ENCODE measurements around the gene FAM98A. TPM values are rescaled to one million over a fixed set of nuclear protein-coding genes. Genes with fewer than 3 reads are reported as not detected.

FAM98A gene
- total RNA-seq, result 10 to 100 TPM; 21.4 to 59.9 (median 30.8) TPM

DNA sequence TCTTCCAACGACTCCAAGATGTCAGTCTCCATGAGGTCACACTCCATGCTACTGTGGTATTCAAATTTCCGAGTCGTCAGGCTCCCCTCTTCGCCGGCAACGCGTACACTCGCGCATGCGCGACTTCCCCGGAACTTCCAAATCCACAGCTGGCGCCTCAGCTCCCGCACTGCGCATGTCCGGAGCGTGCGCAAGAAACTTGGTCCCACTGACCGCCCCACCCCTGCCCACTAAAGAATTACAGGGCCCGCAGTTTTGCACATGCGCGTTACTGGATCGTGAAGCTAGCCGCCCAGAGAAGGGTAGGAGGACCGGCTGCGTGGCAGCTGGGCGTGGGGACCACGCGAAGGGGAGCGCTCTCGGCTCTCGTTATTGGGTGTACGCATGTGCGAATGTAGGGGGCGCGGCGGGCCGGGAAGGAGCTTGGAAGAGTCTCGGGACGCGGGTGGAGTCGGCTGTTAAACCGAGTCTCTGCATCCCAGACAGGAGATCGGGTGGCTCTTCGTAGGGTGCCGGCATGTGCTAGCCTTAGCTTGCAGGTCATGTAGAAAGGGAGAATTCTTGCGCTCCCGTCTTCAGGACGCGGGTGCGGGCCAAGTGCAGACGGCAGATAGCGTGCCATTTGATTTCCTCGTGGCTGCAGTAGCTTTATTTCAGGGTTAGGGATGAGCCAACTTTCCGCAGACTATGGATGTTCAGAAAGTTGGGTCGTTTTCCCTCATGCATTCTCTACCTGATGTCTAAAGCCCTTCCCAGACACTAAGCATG is at the start of gene FAM98A:
Gene FAM98A, minus strand, starts transcription at position 125 of the 768 bp plus-strand sequence. Its CDS starts 78 bp downstream, at position 47.
- peaks cover 29% of the 10 kb centered on the region for H3K4me1 ChIP-seq
- H3K27me3 ChIP-seq, result no peaks in the 10 kb centered on the region
- peak within 1 kb of the TSS; percentile 68 for H3K4me3 ChIP-seq
- WGBS, result 0% methylated on average over 11 of the region's 56 CpGs
- H3K9me3 ChIP-seq, result no peaks in the 10 kb centered on the region
- TF ChIP-seq POLR2AphosphoS5 (IDR thresholded peaks at IDR 0.05) (no peak), POLR2A (IDR thresholded peaks at IDR 0.05) (no peak), EP300 (IDR thresholded peaks at IDR 0.05) (no peak), CTCF (IDR thresholded peaks at IDR 0.05) (no peak)
- DNase-seq (ENCODE audit: low spot score in 2 of 2), result peak; percentile 98 to 99
- H3K27ac ChIP-seq, result peak within 1 kb of the TSS; percentile 66
- peaks cover 3% of the 10 kb centered on the region for H3K36me3 ChIP-seq

GRCh38 chr2:33645861-33646260 is 46.8 kb upstream of the FAM98A start:
- TF ChIP-seq POLR2A (IDR thresholded peaks at IDR 0.05) (no peak), CTCF (IDR thresholded peaks at IDR 0.05) (no peak), POLR2AphosphoS5 (IDR thresholded peaks at IDR 0.05) (no peak), EP300 (IDR thresholded peaks at IDR 0.05) (no peak)
- H3K9me3 ChIP-seq, result peaks cover 5% of the 10 kb centered on the region
- no peaks in the 10 kb centered on the region for H3K27me3 ChIP-seq
- no peaks in the 10 kb centered on the region for H3K36me3 ChIP-seq
- no peaks in the 10 kb centered on the region for H3K4me1 ChIP-seq
- H3K27ac ChIP-seq, result no peak overlapping the region
- H3K4me3 ChIP-seq, result no peak overlapping the region
- no peak for DNase-seq (ENCODE audit: low spot score in 2 of 2)
- WGBS, result 60% methylated on average over 1 of the region's 1 CpG

DNA sequence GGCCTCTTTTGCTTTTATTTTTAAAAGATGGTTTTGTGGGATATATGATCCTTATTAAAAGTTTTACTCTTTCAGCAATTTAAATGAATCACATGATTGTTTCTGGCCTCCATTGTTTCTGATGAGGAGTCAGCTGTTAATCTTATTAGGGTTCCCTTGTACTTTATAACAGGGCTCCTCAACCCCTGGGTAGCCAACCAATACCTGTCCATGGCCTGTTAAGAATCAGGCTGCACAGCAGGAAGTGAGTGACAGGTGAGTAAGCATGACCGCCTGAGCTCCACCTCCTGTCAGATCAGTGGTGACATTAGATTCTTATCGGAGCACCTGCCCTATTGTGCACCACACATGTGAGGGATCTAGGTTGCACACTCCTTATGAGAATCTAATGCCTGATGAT is 45.1 kb upstream of the FAM98A start:
- H3K9me3 ChIP-seq, result peaks cover 5% of the 10 kb centered on the region
- 91% methylated on average over 2 of the region's 2 CpGs for WGBS

GRCh38 chr2:33636001-33636400 is 36.9 kb upstream of the FAM98A start:
- no peaks in the 10 kb centered on the region for H3K27me3 ChIP-seq
- H3K27ac ChIP-seq, result no peak overlapping the region
- no peaks in the 10 kb centered on the region for H3K36me3 ChIP-seq
- DNase-seq (ENCODE audit: low spot score in 2 of 2), result no peak
- no peaks in the 10 kb centered on the region for H3K4me1 ChIP-seq
- H3K9me3 ChIP-seq, result no peaks in the 10 kb centered on the region
- TF ChIP-seq POLR2A (IDR thresholded peaks at IDR 0.05) (no peak), CTCF (IDR thresholded peaks at IDR 0.05) (no peak), POLR2AphosphoS5 (IDR thresholded peaks at IDR 0.05) (no peak), EP300 (IDR thresholded peaks at IDR 0.05) (no peak)
- no peak overlapping the region for H3K4me3 ChIP-seq
- 50% methylated on average over 1 of the region's 1 CpG for WGBS

More for the DNA sequence above, 45.1 kb upstream of the FAM98A start:
- Histone ChIP-seq H3K4me1 (no peaks in the 10 kb centered on the region), H3K36me3 (no peaks in the 10 kb centered on the region), H3K27ac (no peak overlapping the region), H3K4me3 (no peak overlapping the region), H3K27me3 (no peaks in the 10 kb centered on the region)
- no peak for DNase-seq (ENCODE audit: low spot score in 2 of 2)
- TF ChIP-seq EP300 (IDR thresholded peaks at IDR 0.05), result no peak
- no peak for TF ChIP-seq POLR2AphosphoS5 (IDR thresholded peaks at IDR 0.05)
- TF ChIP-seq CTCF (IDR thresholded peaks at IDR 0.05), result no peak
- no peak for TF ChIP-seq POLR2A (IDR thresholded peaks at IDR 0.05)

- 79% methylated on average over 4 of the region's 4 CpGs for WGBS
- no peaks in the 10 kb centered on the region for H3K9me3 ChIP-seq
- TF ChIP-seq EP300 (IDR thresholded peaks at IDR 0.05) (no peak), CTCF (IDR thresholded peaks at IDR 0.05) (no peak), POLR2AphosphoS5 (IDR thresholded peaks at IDR 0.05) (no peak), POLR2A (IDR thresholded peaks at IDR 0.05) (no peak)
- no peaks in the 10 kb centered on the region for H3K27me3 ChIP-seq
- no peak overlapping the region for H3K4me3 ChIP-seq
- H3K4me1 ChIP-seq, result no peaks in the 10 kb centered on the region
- no peak overlapping the region for H3K27ac ChIP-seq
- no peaks in the 10 kb centered on the region for H3K36me3 ChIP-seq
- DNase-seq (ENCODE audit: low spot score in 2 of 2), result no peak
Measured at GRCh38 chr2:33634261-33634910, 35.3 kb upstream of the FAM98A start.

Data from suprapubic skin (tissue), 4 donors.